KMS-11 (cell line): ENCODE results near the gene NDUFS6.

Experiments
- H2AFZ ChIP-seq: fragments of 200-600 bp; sonication (generic); 2 replicates; pipeline ENCODE4 v1.6.1; 2016; ENCODE audit warnings: antibody characterized with exemption, mixed run types, low read depth
- H3K27ac ChIP-seq: fragments of 200-600 bp; sonication (generic); 2 replicates; pipeline ENCODE4 v1.6.1; 2016; ENCODE audit warnings: mild to moderate bottlenecking, mixed run types
- H3K27me3 ChIP-seq: fragments of 200-600 bp; sonication (generic); 2 replicates; pipeline ENCODE4 v1.6.1; 2017; ENCODE audit warnings: mild to moderate bottlenecking, low read depth, mixed run types, moderate library complexity; ENCODE audit not compliant: insufficient read depth
- H3K36me3 ChIP-seq: fragments of 200-600 bp; sonication (generic); 2 replicates; pipeline ENCODE4 v1.6.1; 2017; ENCODE audit warnings: mild to moderate bottlenecking, mixed run types; ENCODE audit not compliant: insufficient read depth
- H3K4me1 ChIP-seq: fragments of 200-600 bp; sonication (generic); 2 replicates; pipeline ENCODE4 v1.6.1; 2016; ENCODE audit warnings: mild to moderate bottlenecking, low read depth, mixed run types; ENCODE audit not compliant: poor library complexity, severe bottlenecking
- H3K4me2 ChIP-seq: fragments of 200-600 bp; sonication (generic); 2 replicates; pipeline ENCODE4 v1.7.0; 2016; ENCODE audit warnings: mild to moderate bottlenecking, mixed run types
- H3K4me3 ChIP-seq: fragments of 200-600 bp; sonication (generic); IDR thresholded peaks from 2 replicates; pipeline ENCODE4 v1.6.1; 2017; ENCODE audit warnings: low read depth, low read length, mixed read lengths; ENCODE audit not compliant: insufficient read depth
- H3K79me2 ChIP-seq: fragments of 200-600 bp; sonication (generic); 2 replicates; pipeline ENCODE4 v1.6.1; 2016; ENCODE audit warnings: low read depth, mixed run types; ENCODE audit not compliant: insufficient read depth
- H3K9ac ChIP-seq: fragments of 200-600 bp; sonication (generic); 2 replicates; pipeline ENCODE4 v1.6.1; 2016; ENCODE audit warnings: mild to moderate bottlenecking, mixed run types
- H4K20me1 ChIP-seq: fragments of 200-600 bp; sonication (generic); 2 replicates; pipeline ENCODE4 v1.6.1; 2016; ENCODE audit warnings: mild to moderate bottlenecking, mixed run types; ENCODE audit not compliant: insufficient read depth
- CTCF ChIP-seq: fragments of 200-600 bp; sonication (generic); conservative IDR thresholded peaks from 2 replicates; pipeline ENCODE4 v1.6.1; 2017; ENCODE audit warnings: low read depth, mild to moderate bottlenecking, antibody characterized with exemption, low read length, moderate library complexity, mixed read lengths

NDUFS6 gene

GRCh38 chr5:1767524-1768282, 33.5 kb upstream of the NDUFS6 start:
- no peak overlapping the region for H3K9ac ChIP-seq
- H3K79me2 ChIP-seq = no peaks in the 10 kb centered on the region
- H3K27ac ChIP-seq = no peak overlapping the region
- no peak for TF ChIP-seq CTCF
- no peaks in the 10 kb centered on the region for H4K20me1 ChIP-seq
- H2AFZ ChIP-seq = no peak overlapping the region
- H3K27me3 ChIP-seq = no peaks in the 10 kb centered on the region
- H3K4me2 ChIP-seq = no peak overlapping the region
- H3K4me1 ChIP-seq = no peaks in the 10 kb centered on the region
- no peaks in the 10 kb centered on the region for H3K36me3 ChIP-seq
- no peak overlapping the region for H3K4me3 ChIP-seq

- H3K79me2 ChIP-seq = no peaks in the 10 kb centered on the region
- H3K27me3 ChIP-seq = no peaks in the 10 kb centered on the region
- H3K9ac ChIP-seq = no peak overlapping the region
- H3K4me3 ChIP-seq = no peak overlapping the region
- no peaks in the 10 kb centered on the region for H3K4me1 ChIP-seq
- TF ChIP-seq CTCF = no peak
- H2AFZ ChIP-seq = no peak overlapping the region
- no peaks in the 10 kb centered on the region for H3K36me3 ChIP-seq
- no peaks in the 10 kb centered on the region for H4K20me1 ChIP-seq
- H3K4me2 ChIP-seq = no peak overlapping the region
- no peak overlapping the region for H3K27ac ChIP-seq
These were observed 32.8 kb upstream of the NDUFS6 start for GRCh38 chr5:1768283-1769000.

GRCh38 chr5:1769017-1769640, 32.1 kb upstream of the NDUFS6 start:
- no peaks in the 10 kb centered on the region for H3K27me3 ChIP-seq
- H3K36me3 ChIP-seq = no peaks in the 10 kb centered on the region
- no peak overlapping the region for H3K27ac ChIP-seq
- no peak overlapping the region for H2AFZ ChIP-seq
- H3K4me2 ChIP-seq = no peak overlapping the region
- TF ChIP-seq CTCF = no peak
- no peak overlapping the region for H3K4me3 ChIP-seq
- no peak overlapping the region for H3K9ac ChIP-seq
- H3K4me1 ChIP-seq = no peaks in the 10 kb centered on the region
- no peaks in the 10 kb centered on the region for H4K20me1 ChIP-seq
- no peaks in the 10 kb centered on the region for H3K79me2 ChIP-seq

- no peaks in the 10 kb centered on the region for H3K79me2 ChIP-seq
- H3K27me3 ChIP-seq = no peaks in the 10 kb centered on the region
- no peaks in the 10 kb centered on the region for H3K36me3 ChIP-seq
- H3K4me1 ChIP-seq = no peaks in the 10 kb centered on the region
- no peak overlapping the region for H3K9ac ChIP-seq
- no peak overlapping the region for H3K27ac ChIP-seq
- no peak overlapping the region for H3K4me2 ChIP-seq
- no peak overlapping the region for H2AFZ ChIP-seq
- H4K20me1 ChIP-seq = no peaks in the 10 kb centered on the region
- H3K4me3 ChIP-seq = no peak overlapping the region
- no peak for TF ChIP-seq CTCF
These were observed 31.3 kb upstream of the NDUFS6 start for GRCh38 chr5:1769752-1770442.
